GM12801 (cell line): ENCODE data around the gene SLC12A1.

Source experiments
- TF ChIP-seq, protein P1 (sequence below): IDR thresholded peaks from one replicate; pipeline ENCODE4 v1.5.1; 2011; ENCODE audit warnings: control low read depth; ENCODE audit not compliant: insufficient read length; ENCODE audit errors: extremely low read depth

The SLC12A1 gene

GRCh38 chr15:48323294-48323693 lies 117.2 kb downstream of the SLC12A1 start:
- TF ChIP-seq, protein P1, sequence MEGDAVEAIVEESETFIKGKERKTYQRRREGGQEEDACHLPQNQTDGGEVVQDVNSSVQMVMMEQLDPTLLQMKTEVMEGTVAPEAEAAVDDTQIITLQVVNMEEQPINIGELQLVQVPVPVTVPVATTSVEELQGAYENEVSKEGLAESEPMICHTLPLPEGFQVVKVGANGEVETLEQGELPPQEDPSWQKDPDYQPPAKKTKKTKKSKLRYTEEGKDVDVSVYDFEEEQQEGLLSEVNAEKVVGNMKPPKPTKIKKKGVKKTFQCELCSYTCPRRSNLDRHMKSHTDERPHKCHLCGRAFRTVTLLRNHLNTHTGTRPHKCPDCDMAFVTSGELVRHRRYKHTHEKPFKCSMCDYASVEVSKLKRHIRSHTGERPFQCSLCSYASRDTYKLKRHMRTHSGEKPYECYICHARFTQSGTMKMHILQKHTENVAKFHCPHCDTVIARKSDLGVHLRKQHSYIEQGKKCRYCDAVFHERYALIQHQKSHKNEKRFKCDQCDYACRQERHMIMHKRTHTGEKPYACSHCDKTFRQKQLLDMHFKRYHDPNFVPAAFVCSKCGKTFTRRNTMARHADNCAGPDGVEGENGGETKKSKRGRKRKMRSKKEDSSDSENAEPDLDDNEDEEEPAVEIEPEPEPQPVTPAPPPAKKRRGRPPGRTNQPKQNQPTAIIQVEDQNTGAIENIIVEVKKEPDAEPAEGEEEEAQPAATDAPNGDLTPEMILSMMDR: no peak

GRCh38 chr15:48324949-48325348 lies 118.8 kb downstream of the SLC12A1 start:
- TF ChIP-seq, protein P1: no peak

DNA sequence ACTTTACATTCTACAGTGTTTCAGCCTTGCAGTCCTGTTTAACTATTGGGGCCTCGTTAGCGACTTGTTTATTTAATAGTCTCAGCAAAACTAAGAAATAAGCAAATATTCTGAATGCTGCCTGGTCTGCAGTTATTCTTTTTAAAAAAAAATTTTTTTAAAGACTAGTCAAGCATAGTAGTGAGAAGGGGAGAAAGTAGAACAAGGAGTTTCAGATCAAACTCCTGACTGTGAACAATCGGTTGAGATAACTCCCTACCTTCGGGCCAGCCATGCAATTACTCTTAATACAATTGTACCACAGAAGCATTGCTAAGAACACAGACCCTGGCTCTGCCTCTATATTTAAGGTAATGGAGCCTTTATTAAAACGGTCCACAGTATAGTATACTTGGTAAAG lies 119.3 kb downstream of the SLC12A1 start:
- TF ChIP-seq, protein P1: no peak

DNA sequence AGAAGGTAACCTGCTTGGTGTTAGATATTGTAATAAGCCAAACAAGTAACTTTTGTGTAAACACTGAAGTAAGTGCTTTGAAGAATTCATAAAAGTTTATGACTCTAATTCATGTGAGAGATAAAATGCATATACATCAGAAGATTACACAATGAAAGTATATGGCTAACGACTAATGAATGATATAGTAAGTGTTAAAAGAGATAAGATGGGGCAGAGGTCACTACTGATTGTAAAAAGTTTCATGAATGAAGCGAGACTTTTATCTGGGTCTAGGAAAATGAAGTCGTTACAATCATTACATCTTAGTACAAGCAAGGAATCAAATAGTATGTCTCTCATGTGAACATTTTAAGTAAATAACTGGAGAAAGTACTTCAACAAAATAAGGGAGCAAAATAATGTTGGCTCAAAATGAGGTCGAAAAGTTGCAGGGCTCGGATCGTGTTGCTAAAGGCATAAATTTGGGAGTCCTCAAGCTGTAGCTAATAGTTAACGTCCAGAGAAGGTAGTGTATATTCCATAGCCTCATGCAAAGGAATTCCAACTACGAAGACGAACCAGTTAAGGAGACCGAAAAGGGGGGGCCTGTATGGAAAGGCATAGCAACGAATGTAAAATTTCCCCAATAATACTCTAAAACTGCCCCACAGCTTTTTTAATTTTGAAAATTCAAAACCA lies 124.1 kb downstream of the SLC12A1 start:
- TF ChIP-seq, protein P1: no peak

GRCh38 chr15:48330855-48331795 lies 125.0 kb downstream of the SLC12A1 start, which contains the start of gene DUT:
Gene DUT, plus strand, starts transcription at chr15:48331429. Its CDS starts 87 bp downstream, at chr15:48331516.
- TF ChIP-seq, protein P1: no peak

DNA sequence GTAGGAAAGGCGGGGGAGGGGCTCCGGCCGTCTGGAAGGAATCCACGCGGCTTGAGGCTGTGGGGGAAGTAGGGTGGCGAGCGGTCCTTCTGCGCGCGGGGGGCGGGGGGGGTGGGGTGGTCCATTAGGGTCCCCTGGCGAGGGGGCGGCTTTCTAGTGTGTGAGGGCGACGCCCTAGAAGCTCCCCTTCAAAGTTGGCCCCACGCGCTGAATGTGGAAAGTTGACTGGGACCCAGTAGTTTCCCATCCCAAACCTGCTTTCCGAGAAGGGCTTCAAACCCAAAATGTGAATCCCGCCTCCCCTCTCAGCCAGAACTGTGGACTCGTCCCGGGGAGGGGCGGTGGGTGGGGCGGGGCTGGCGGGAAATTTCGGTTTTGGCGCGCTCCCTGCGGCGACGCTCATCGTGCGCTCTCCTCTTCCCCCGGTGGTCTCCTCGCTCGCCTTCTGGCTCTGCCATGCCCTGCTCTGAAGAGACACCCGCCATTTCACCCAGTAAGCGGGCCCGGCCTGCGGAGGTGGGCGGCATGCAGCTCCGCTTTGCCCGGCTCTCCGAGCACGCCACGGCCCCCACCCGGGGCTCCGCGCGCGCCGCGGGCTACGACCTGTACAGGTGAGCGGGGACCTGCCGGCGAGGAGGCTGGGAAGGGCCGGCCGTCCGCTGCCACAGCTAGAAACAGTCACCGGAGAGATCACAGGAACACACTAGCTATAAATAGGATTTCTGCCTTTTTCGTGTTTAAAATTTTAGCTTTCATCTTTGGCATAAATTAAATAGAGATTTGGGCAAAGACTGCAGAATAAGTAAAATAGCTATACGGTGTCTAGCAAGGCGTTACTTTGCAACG lies 125.9 kb downstream of the SLC12A1 start:
- TF ChIP-seq, protein P1: no peak

DNA sequence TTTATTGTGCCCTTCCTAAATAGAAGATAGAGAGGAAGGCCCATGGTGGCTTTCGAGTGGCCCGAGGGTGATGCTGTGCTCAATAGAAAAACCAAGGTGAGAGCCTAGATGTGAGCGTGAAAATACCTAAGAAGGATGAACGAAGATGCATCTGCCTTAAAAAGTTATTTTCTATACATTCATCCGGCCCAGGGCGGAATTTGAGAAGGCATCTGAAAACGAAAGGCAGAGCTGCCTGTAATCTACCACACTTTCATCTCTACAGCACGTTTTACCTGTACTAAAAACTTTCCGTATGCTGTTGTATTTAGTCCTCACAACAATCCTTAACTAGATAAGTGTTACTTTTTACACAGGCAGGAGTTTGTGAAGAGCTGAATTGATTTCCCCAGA lies 126.5 kb downstream of the SLC12A1 start:
- TF ChIP-seq, protein P1: no peak
